Non-pigmented ciliary epithelial cell (primary cell): ENCODE results near the gene KCTD15.

Experiments
- DNase-seq: peaks from one replicate; pipeline ENCODE4 v3.0.0-alpha.2; 2010; ENCODE audit warnings: low read depth

Gene KCTD15, protein sequence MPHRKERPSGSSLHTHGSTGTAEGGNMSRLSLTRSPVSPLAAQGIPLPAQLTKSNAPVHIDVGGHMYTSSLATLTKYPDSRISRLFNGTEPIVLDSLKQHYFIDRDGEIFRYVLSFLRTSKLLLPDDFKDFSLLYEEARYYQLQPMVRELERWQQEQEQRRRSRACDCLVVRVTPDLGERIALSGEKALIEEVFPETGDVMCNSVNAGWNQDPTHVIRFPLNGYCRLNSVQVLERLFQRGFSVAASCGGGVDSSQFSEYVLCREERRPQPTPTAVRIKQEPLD

DNA sequence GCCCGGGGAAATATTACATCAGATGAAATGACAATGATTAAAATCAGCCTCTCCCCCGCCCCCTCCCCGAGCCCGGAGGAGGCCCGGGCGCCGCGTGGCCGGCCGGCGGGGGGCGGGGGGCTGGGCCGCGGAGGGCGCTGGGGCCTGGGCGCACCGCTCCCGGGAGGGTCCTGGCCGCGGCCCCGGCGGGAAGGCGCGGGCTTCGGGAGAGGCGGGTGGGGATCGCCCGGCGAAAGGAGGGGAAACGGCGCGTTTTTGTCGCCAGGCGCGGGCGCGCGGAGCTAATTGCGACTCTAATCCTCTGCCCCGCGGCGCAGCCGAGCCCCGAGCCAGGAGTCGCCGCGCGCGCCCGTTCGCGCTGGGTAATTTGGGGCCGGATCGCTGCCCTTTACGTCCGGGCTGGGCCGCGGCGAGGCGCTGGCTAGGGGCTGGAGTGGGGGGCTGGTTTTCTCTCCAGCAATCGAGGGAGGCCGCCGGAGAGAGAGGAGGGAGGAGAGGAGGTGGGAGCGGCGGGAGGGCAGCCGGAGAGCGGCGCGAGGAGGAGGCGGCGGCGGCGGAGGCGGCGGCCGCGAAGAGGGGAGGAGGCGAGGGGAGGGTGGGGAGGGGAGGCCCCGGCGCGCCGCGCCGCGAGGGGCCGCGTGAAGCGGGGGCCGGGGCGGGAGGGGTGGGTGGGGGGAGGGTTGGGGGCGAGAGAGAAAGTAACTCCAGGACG lies at the start of gene KCTD15:
Gene KCTD15, plus strand, starts transcription at position 707 of the 712 bp plus-strand sequence. CDS start 3,585 bp downstream, outside the sequence.
- DNase-seq = no peak

DNA sequence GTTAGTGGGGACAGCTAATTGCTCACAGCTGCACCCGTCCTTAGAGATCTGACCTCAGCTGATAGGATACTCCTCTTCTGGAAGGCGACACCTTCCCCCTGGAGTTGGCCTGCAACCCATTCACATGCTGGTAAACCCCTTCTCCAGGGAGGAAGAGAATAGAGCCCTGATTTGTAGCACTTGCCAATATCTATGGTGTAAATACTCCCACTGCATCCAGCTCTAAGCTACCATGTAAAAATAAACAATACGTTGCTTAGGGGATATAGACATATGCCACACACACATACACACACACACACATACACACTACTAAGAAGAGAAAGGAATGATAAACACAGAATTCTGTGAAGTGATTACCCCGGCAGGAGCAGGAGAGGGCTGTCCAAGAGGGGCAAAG lies 49.4 kb upstream of the KCTD15 start:
- no peak for DNase-seq

DNA sequence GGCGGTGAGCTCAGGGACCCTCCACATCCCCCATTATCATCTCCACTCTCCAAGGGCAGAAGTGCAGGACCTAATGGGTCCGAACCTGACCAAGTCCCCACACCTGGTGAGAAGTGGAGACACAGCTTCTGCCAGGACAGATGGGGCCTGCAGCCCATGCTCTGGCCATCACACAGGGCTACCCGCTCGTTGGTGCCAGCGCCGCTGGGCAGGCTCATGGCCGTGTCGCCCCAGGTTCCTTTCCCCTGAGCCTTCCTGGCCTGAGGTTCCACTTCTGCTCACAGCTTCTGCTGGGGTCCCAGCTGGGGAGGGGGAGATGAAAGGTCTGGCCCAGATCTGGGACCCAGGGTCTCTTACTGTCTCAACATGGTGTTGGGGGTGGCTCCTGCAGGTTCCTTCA lies 48.4 kb upstream of the KCTD15 start:
- no peak for DNase-seq

DNA sequence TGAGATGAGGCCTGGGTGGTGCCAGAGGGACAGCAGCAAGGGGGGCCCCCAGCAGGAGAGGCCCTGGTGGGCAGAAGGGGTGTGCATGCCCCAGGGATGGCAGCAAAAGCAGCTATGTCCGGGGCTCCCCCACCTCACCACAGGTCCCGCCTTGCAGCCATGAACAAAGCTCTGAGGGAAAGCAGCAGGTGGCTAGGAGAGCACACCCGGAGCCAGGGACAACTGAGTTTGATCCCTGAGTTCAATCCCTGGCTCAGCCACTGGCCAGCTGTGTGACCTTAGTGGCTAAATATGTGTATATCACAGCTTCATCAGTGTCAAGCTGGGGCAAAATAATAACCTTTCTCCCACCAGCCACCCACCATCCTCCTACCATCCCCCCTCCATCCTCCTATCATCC lies 47.7 kb upstream of the KCTD15 start:
- no peak for DNase-seq

DNA sequence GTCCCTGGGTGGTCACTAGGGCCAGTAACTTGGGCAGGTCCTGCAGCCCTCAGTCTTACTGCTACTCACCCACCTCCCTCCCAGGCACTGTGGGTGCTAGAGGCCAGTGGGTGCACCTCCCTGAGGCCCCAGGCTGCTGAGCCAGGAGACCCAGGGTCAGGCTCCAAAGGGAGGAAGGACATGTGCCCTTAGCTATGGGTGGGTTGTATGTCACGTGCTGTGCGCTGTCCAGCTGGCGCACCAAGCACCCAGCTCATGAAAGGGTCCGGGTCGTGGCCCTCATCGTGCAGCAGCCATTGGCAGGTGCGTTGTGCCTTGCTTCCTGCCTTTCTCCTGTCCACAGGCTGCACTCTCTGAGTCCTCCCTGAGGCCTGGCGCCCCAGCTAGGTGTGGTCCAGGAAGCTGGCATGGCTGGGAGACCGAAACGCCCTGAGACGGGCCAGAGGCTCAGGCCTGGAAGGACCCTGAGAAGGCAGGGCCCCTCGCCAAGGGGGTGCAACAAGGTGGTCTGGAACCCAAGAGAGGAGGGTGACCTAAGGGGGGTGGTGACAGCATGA lies 47.0 kb upstream of the KCTD15 start:
- no peak for DNase-seq

DNA sequence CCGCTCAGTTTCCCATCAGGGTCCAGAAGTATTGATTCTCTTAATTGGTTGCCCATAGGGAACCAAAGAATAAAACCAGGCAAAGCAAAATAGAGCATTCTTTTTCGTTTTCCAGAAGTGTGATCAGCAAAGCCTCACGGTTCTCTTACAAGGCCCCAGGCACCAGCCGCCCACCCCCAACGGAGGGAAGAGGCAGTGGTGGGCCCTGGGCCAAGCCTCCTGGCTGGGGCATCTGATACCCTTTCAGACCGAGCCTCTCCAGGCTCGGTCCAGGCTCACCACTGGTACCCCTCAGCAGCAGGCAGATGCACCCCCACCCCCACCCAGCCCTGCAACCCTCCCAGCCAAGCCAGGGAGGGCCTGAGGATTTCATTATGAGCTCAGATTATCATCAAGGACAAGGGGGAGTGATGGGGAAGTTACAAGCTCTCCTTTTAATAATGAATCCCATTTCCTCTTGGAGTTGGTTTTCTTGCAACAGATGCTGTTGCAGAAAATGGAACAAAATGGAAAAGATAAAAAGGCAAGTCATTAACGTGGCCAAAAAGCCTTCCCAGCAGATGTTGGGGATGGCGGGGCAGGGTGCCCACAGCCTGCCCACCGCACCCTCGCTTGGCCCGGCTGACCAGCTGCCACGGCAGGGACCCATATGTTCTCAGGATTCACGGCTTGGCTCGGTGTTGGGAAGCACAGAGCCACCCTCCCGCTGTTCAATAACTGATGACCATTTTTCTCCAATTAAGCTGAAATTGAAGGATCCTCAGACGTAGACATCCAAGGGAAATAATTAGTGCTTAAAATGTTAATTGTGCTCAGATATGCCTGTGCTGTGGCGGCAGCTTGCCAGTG lies 45.9 kb upstream of the KCTD15 start:
- DNase-seq = no peak

DNA sequence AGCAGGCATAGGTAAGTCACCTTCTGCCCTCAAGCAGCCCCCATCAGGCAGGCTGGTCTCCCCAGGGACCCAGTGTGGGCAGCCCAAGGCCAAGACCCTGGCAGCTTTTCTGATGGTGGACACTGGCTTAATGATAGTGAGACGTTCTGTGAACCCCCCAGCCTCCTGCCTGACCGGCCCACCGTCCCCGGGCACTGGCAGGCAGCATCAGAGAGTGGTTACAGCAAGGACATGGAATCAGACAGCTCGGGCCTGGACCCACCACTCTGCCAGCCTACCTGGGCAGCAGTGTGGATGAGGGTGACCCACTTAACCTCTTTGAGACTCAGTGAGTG lies 45.3 kb upstream of the KCTD15 start:
- no peak for DNase-seq

DNA sequence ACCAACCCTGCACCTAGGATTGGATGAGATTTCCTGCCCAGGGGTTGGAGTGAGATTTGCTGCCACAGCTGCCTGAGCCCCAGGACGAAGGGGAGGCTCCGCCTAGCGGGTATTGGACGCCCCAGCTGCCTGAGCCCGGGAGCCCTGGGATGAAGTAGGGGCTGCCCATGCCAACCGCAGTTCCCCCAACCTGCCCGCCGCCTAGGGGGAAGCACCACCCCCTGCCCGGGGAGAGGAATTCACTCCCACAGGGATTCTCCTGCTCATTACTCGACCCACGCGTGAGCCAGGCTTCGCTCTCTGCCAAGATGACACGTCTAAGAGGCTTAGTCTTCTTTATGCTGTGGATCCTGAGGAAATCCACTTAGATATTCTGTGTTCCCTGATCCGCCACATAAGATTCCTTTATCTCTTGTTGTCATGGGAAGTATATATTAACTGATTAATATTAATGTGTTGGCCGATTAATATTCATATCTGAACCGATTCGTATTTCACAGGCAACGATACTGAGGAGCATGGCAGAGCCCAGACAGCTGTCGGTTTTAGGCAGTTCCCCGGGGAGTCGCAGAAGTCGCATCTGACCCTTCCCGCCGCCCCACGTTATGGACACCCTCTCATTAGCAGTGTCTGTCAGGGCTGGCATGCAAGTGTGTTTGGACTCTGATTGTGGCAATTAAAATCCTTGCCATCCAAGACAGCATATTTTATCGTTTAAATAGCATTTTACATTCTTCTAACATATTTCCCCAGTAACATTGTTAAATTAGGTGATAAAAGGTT lies 44.5 kb upstream of the KCTD15 start:
- DNase-seq = no peak

DNA sequence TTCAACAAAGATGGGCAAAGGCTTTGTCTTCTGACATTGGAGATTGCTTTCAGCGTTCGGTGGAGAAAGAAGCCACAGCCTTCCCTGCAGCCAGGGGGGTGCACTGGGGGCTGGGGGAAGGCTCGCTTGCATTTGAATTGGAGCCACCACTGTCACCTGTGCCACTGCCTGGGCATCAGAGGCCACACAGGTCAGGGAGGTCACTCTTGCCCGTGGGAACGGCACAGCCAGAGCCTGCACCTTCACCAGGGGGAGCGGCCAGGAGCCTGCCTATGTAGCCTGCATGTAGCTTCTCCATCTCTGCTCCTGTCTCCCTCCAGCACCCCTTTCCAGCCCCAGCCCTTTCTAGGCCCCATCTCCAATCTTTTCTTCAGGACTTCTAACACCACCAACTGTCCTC lies 43.7 kb upstream of the KCTD15 start:
- no peak for DNase-seq

DNA sequence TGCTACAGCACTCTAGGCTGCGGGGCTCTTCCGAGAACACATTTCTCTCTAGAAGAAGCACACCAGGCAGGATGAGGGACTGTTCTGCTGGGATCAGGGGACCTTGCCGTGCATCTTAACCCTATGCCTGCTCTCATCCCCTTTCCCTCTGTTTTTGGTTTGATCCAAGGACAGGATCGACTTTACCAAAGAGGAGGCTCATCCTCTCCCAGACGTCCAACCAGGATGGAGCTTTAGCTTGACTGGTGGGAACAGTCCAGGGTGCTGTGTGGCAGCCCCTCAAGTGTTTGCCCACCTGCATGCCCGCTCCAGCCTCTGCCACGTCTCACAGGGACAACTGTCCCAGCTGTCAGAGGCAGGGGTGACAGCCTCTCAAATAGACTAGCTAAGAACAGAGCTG lies 42.3 kb upstream of the KCTD15 start:
- DNase-seq = no peak

DNA sequence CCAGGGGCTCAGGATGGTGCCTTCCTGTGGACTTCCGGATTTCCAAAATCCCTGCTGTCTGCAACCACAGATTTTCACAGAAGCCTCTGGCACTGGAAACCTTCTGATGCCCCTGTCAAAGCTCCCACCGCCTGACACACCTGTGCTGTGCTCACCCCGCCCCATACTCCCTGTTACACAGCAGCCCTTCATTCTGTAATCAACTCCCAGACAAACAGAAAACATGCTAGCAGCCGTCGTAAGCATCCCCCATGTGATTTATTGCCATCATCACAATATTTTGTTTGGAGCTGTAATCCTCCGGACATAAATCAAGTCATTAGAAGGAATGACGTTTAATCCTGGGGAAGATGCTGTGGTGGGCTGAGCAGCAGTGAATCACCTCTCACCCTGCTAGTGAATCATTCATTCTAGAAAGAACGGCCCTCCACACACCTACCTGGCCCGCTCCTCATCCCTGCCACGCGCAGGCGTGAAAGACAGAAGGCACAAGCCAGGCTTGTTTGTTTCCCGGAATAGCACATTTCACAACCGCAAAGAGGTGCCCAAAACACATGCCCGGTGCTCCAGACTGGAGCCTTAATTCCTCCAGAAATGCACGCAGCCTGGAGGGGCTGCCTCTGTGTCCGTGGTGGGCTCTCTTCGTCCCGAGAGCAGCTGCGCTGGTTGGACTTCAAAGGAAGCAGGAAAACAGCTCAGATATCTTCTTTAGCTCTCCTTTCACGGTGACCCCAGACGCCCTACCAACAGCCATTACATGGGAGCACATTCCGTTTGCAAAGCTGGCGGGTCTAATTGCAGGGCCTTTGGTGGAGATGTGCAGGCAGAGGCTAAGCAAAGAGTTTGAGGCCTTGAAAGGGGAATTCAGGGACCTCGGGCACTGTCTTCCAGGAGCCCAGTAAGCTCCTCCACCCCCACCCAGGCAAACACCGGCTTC lies 41.3 kb upstream of the KCTD15 start:
- no peak for DNase-seq

DNA sequence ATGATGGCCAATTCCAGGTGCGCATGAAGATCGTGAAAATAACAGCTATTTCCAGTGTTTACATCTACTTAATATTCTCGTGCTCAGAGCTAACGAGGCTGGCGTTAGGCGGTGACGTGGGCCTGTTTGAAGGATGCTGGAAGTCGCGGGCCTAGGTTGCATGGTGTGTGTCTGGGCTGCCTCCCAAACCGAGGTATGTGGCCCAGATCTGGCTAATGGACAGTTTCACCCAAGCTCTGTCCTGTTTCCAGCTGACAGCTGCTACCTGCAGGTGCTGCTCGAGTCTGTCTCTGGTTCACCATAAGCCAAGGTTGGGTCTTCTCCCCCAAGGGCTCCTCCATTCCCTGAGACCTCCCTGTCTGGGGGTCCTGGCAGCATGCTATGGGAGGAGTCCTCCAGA lies 40.5 kb upstream of the KCTD15 start:
- no peak for DNase-seq

DNA sequence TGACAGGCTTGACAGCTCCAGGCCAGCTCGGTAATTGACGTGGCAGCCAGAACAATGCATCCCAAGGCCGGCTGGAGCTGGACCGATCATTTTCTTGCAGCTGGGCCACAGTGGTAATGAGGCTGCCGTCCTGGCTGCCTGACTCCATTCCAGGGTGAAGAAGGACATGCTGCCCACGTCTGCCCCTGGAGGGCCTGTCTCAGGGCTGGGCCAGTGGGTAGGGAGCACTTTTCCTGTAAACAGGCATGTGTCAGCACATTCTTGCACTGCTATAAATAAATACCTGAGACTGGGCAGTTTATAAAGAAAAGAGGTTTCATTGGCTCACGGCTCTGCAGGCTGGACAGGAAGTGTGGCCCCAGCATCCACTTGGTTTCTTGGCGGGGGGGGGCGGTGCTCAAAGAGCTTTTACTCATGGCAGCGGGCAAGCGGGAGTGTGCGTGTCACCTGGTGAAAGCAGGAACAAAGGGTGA lies 38.1 kb upstream of the KCTD15 start:
- DNase-seq = no peak

DNA sequence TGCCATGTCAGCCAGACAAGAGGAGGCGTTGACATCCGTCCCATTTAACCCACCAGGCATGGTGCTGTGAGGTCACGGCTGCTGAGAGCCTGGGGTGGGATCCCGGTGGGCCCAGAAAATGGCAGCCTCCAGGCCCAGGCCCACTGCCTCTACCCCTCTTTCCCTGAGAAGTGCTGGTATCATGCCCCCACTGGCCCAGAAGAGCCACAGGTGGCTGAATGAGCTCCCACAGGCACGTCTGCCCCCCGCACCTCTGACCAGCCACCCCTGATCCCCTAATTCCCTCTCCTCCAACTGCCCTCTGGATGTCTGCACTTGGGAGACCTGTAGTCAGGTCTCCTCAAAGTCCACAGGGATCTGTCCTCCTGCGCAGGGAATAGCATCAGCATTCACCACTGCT lies 37.3 kb upstream of the KCTD15 start:
- no peak for DNase-seq

DNA sequence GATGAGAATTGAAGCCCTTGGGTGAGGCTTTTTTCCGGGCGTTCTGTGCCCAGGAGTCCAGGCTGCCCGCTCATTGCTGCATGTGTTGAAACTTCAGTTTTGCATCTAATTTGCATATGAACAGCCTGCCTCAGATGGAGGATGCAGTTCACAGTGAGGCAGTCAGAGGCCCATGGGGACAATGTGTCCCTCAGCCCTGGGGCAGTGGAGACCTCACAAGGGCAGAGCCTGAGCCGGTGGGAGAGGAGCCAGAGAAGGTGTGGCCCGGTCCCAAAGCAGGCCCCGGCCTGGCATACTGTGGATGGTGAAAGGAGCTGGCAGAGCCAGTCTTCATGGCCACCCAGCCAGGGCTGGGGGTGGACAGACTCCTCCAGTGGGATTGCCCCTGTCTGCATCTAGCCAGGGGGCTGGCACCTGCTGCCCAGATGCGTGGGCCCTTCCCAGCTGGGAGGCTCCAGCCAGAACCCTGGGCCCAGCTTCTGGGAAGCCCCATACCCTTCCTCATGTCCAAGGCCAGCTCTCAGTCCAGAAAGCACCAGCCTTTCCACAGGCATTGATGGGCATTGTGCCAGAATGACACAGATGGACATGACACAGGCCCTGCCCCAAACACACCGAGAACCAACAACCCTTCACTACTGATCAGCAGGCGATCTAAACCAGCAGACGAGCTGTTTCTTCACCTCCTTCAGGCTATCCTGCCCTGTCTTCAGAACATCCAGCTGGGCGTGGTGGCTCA lies 32.9 kb upstream of the KCTD15 start:
- DNase-seq = no peak

DNA sequence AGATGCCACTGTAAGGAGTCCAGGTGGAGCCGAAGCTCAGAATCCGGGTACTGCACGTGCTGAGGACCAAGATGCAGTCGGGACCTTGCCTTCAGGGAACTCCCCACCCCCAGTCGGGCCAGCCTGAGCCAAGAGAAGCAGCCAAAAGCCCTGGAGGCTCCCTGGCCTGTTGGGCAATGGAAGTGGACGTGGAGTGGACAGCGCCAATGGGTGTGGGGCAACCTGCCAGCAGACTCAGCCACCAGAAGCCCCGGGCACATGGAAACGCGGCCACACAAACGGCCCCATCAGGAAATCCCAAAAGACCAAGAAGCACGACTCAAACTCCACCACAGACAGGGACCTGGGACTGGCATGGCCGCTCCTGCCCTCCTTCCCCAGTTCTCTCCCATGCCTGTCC lies 30.0 kb upstream of the KCTD15 start:
- DNase-seq = no peak

DNA sequence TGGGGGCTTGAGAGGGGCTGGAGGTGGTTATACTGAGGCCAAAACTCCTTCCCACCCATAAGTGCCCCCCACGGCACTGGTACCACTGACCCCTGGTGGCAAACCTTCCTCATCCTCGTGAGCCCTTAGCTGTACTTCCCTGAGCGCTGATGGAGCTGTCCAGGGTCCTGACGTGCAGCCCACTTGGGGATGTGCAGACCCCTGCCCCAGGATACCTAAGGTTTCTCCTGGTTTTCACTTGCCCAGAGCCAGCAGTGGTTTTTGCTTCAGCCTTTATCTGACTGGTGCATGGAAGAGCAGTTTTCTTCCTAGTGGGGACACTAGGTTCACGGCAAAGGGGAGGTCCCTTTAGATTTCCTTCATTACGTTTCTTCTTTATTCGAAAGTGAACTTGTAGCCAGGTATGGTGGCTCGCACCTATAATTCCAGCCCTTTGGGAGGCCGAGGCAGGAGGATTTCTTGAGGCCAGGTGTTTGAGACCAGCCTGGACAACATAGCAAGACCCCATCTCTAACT lies 28.7 kb upstream of the KCTD15 start:
- DNase-seq = no peak

DNA sequence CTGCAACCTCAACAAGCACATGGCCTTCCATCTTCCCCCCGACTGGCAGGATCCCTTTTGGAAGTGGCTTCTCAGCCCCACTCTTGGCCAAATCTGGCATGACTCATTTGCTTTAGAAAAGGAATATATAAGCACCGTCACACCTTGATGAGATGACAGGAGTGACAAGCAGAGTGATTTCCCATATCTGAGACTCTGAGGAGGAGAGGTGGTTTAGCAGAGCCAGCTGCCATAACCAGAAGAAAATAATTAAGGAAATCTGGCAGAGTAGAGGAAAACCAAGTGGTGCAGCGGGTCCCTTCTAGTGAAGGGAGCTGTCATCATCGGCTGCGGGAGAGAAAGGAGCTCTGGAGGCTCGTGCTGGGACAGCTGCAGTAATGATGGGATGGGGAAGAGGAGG lies 27.5 kb upstream of the KCTD15 start:
- no peak for DNase-seq

DNA sequence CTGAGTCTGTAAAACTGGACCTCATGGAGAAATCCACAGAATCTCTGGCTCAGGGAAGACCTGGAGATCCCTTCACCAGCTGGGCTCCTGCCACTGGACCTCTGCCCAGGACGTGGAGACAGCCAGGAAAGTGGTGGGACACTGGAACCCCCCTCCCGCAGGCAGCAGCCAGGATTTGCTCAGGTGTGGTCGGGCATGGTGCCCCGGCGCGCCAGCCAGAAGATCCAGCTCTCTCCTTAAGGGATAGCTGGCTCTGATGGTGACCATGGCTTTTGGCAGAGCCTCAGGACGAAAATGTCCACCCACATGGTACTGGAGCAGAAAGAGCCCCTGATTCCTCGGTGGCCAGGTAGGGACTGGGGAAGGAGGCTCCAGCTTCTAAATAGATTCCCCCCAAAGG lies 26.6 kb upstream of the KCTD15 start:
- no peak for DNase-seq
